ENCODE measurements around the gene YWHAG. TPM values are rescaled to one million over a fixed set of nuclear protein-coding genes. Genes with fewer than 3 reads are reported as not detected.

YWHAG gene
- total and polyA plus RNA-seq, 4 donors, result 11.6 to 46.7 (median 43.5) TPM

DNA sequence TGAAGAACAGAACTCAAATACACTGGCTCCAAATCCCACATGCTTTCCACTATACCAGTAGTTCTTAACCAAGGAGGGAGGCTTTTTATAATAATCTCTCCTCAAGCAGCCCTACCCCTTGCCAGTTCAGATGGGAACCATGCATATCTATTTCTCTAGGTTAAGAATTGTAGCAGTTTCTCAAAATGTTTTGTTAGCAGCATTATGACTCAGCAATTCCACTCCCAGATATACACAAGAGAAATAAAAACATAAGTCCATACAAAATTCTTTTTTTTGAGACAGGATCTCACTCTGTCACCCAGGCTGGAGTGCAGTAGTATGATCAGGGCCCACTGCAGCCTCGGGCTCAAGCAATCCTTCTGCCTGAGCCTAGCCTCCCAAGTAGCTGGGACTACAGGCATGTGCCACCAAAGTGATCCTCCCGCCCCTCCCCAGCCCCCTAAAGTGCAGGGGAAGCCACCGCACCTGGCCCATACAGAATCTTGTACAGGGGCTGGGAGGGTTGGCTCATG is 18.1 kb downstream of the YWHAG start:
- H3K9me3 ChIP-seq (ENCODE audit: control insufficient read depth in 4 of 4, low read length in 3 of 4), result no peaks in the 10 kb centered on the region
- TF ChIP-seq, protein P1, sequence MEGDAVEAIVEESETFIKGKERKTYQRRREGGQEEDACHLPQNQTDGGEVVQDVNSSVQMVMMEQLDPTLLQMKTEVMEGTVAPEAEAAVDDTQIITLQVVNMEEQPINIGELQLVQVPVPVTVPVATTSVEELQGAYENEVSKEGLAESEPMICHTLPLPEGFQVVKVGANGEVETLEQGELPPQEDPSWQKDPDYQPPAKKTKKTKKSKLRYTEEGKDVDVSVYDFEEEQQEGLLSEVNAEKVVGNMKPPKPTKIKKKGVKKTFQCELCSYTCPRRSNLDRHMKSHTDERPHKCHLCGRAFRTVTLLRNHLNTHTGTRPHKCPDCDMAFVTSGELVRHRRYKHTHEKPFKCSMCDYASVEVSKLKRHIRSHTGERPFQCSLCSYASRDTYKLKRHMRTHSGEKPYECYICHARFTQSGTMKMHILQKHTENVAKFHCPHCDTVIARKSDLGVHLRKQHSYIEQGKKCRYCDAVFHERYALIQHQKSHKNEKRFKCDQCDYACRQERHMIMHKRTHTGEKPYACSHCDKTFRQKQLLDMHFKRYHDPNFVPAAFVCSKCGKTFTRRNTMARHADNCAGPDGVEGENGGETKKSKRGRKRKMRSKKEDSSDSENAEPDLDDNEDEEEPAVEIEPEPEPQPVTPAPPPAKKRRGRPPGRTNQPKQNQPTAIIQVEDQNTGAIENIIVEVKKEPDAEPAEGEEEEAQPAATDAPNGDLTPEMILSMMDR (IDR thresholded peaks at IDR 0.05; ENCODE audit: low read depth, low read length, missing input control), result no peak
- peak in 1 of 2 donors; percentile 42 for TF ChIP-seq JUND (IDR thresholded peaks at IDR 0.05)
- H3K4me1 ChIP-seq (ENCODE audit: control insufficient read depth in 4 of 4, insufficient read depth in 4 of 4, low read length in 3 of 4), result peaks cover 5 to 18% (median 13%) of the 10 kb centered on the region in 4 donors
- no peak overlapping the region for H3K9ac ChIP-seq (ENCODE audit: low read depth in 1 of 2, low read length in 2 of 2)
- H3K27me3 ChIP-seq (ENCODE audit: control insufficient read depth in 4 of 4, insufficient read depth in 4 of 4, low read length in 3 of 4), result no peaks in the 10 kb centered on the region
- peaks cover 0 to 11% (median 6%) of the 10 kb centered on the region in 4 donors for H3K36me3 ChIP-seq (ENCODE audit: control insufficient read depth in 4 of 4, insufficient read depth in 3 of 4, low read depth in 1 of 4, low read length in 3 of 4)
- DNase-seq (ENCODE audit: low spot score), result no peak
- peak overlapping the region in 1 of 2 donors; percentile 35 for H3K27ac ChIP-seq (ENCODE audit: low read depth in 1 of 2, low read length in 2 of 2)
- WGBS, result 81% methylated on average over 3 of the region's 3 CpGs
- no peak overlapping the region for H3K4me3 ChIP-seq (ENCODE audit: low read depth in 1 of 3, low read length in 3 of 3)

DNA sequence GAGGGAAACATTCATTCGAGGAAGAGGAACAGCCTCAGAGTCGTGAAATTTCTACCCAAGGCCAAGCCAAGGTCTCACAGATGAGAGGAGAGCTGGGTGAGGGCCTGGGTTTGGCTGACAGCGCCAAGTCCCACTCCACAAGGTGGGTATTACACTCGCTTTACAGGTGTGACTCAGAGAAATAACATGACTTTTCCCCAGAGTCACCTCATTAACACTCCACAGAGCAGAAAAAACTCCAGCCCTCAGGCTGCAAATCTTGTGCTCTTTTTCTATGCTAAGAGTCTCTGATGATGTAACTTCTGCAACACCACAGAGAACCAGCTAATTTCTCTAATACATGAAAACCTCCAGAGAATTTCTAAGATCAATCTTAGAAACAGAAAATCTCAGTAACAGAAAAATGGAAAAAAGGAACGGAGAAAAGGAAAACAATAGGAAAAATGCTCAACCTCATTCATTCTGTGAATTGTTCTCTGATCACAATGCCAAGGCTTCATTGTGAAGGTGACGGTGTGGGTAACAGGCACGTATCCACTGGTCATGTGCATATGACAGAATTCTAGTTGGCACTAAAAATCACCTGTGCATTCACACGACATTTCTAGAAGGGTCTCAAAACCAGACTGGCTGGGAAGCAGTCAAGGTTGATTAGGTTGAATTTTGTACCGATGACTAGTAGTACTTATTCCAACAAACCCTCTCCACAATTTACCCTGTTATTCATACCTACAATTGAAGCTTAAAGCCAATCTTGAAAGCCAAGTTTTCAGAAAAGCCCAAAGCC is 20.3 kb downstream of the YWHAG start:
- 87% methylated on average over 9 of the region's 9 CpGs for WGBS
- Histone ChIP-seq H3K27me3 (ENCODE audit: control insufficient read depth in 4 of 4, insufficient read depth in 4 of 4, low read length in 3 of 4) (no peaks in the 10 kb centered on the region), H3K4me1 (ENCODE audit: control insufficient read depth in 4 of 4, insufficient read depth in 4 of 4, low read length in 3 of 4) (peaks cover 6 to 15% (median 9%) of the 10 kb centered on the region in 4 donors), H3K9ac (ENCODE audit: low read depth in 1 of 2, low read length in 2 of 2) (no peak overlapping the region), H3K36me3 (ENCODE audit: control insufficient read depth in 4 of 4, insufficient read depth in 3 of 4, low read depth in 1 of 4, low read length in 3 of 4) (peaks cover 0 to 4% (median 2%) of the 10 kb centered on the region in 4 donors), H3K9me3 (ENCODE audit: control insufficient read depth in 4 of 4, low read length in 3 of 4) (no peaks in the 10 kb centered on the region), H3K27ac (ENCODE audit: low read depth in 1 of 2, low read length in 2 of 2) (no peak overlapping the region), H3K4me3 (ENCODE audit: low read depth in 1 of 3, low read length in 3 of 3) (no peak overlapping the region)
- TF ChIP-seq TAF1 (conservative IDR thresholded peaks at IDR 0.05) (no peak), RXRA (IDR thresholded peaks at IDR 0.05) (no peak), FOXA1 (IDR thresholded peaks at IDR 0.05) (no peak), FOXA2 (IDR thresholded peaks at IDR 0.05) (no peak), HNF4G (IDR thresholded peaks at IDR 0.05) (no peak), HNF4A (conservative IDR thresholded peaks at IDR 0.05) (no peak), EGR1 (IDR thresholded peaks at IDR 0.05; ENCODE audit: low read depth in 2 of 2) (no peak), GABPA (IDR thresholded peaks at IDR 0.05 in 1 of 2, conservative IDR thresholded peaks at IDR 0.05 in 1 of 2) (no peak), YY1 (IDR thresholded peaks at IDR 0.05) (no peak), NR2F2 (IDR thresholded peaks at IDR 0.05) (no peak), SP1 (IDR thresholded peaks at IDR 0.05) (no peak), RAD21 (IDR thresholded peaks at IDR 0.05) (no peak), JUND (IDR thresholded peaks at IDR 0.05) (no peak)
- TF ChIP-seq, protein P1 (IDR thresholded peaks at IDR 0.05; ENCODE audit: low read depth, low read length, missing input control), result no peak
- TF ChIP-seq, protein P2, sequence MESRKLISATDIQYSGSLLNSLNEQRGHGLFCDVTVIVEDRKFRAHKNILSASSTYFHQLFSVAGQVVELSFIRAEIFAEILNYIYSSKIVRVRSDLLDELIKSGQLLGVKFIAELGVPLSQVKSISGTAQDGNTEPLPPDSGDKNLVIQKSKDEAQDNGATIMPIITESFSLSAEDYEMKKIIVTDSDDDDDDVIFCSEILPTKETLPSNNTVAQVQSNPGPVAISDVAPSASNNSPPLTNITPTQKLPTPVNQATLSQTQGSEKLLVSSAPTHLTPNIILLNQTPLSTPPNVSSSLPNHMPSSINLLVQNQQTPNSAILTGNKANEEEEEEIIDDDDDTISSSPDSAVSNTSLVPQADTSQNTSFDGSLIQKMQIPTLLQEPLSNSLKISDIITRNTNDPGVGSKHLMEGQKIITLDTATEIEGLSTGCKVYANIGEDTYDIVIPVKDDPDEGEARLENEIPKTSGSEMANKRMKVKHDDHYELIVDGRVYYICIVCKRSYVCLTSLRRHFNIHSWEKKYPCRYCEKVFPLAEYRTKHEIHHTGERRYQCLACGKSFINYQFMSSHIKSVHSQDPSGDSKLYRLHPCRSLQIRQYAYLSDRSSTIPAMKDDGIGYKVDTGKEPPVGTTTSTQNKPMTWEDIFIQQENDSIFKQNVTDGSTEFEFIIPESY (IDR thresholded peaks at IDR 0.05), result no peak
- TF ChIP-seq, protein P3, sequence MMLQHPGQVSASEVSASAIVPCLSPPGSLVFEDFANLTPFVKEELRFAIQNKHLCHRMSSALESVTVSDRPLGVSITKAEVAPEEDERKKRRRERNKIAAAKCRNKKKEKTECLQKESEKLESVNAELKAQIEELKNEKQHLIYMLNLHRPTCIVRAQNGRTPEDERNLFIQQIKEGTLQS (IDR thresholded peaks at IDR 0.05), result no peak
- TF ChIP-seq, protein P4, sequence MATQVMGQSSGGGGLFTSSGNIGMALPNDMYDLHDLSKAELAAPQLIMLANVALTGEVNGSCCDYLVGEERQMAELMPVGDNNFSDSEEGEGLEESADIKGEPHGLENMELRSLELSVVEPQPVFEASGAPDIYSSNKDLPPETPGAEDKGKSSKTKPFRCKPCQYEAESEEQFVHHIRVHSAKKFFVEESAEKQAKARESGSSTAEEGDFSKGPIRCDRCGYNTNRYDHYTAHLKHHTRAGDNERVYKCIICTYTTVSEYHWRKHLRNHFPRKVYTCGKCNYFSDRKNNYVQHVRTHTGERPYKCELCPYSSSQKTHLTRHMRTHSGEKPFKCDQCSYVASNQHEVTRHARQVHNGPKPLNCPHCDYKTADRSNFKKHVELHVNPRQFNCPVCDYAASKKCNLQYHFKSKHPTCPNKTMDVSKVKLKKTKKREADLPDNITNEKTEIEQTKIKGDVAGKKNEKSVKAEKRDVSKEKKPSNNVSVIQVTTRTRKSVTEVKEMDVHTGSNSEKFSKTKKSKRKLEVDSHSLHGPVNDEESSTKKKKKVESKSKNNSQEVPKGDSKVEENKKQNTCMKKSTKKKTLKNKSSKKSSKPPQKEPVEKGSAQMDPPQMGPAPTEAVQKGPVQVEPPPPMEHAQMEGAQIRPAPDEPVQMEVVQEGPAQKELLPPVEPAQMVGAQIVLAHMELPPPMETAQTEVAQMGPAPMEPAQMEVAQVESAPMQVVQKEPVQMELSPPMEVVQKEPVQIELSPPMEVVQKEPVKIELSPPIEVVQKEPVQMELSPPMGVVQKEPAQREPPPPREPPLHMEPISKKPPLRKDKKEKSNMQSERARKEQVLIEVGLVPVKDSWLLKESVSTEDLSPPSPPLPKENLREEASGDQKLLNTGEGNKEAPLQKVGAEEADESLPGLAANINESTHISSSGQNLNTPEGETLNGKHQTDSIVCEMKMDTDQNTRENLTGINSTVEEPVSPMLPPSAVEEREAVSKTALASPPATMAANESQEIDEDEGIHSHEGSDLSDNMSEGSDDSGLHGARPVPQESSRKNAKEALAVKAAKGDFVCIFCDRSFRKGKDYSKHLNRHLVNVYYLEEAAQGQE (IDR thresholded peaks at IDR 0.05), result no peak
- TF ChIP-seq, protein P5, sequence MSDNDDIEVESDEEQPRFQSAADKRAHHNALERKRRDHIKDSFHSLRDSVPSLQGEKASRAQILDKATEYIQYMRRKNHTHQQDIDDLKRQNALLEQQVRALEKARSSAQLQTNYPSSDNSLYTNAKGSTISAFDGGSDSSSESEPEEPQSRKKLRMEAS (IDR thresholded peaks at IDR 0.05), result no peak
- no peak for DNase-seq (ENCODE audit: low spot score)
